Natural killer cell treated with Interleukin-12 subunit alpha and Interleukin-12 subunit beta and Interleukin-15 and Interleukin-18, amount 100 ng/mL, for 72 hours (primary cell): ENCODE results near the gene CDX2. TPM values are rescaled to one million over a fixed set of nuclear protein-coding genes. Genes with fewer than 3 reads are reported as not detected.
"Not testable (repeated sequence)": the region's sequence is repeated elsewhere in the genome, so short reads cannot be mapped to it uniquely, and the experiment has no call there.

Experiments used
- ATAC-seq, 2 donors: fragments of 150-1000 bp; cut with Tn5 transposase in 1 of 2; sonication (Bioruptor Pico), chemical (Tn5 transposase) in 1 of 2; 2 replicates each; pipeline ENCODE4 v1.10.0; 2021
- DNase-seq: peaks from one replicate; pipeline ENCODE4 v3.0.0; 2022; ENCODE audit warnings: low spot score
- H3K27ac Mint-ChIP-seq, 2 donors: 1 replicate in 1 of 2; 2 replicates in 1 of 2; pipeline ENCODE4 v1.8.0; 2022; ENCODE audit warnings: mixed read lengths in 2 of 2, mild to moderate bottlenecking in 1 of 2, moderate library complexity in 1 of 2
- H3K27me3 Mint-ChIP-seq, 2 donors: 1 replicate in 1 of 2; 2 replicates in 1 of 2; pipeline ENCODE4 v1.8.0; 2022; ENCODE audit warnings: mixed read lengths in 2 of 2
- H3K36me3 Mint-ChIP-seq: one replicate; pipeline ENCODE4 v1.8.0; 2022; ENCODE audit warnings: mixed read lengths
- H3K4me1 Mint-ChIP-seq, 2 donors: 1 replicate in 1 of 2; 2 replicates in 1 of 2; pipeline ENCODE4 v1.8.0; 2022; ENCODE audit warnings: low read depth in 2 of 2, mixed read lengths in 2 of 2, mild to moderate bottlenecking in 1 of 2
- H3K4me3 Mint-ChIP-seq: one replicate; pipeline ENCODE4 v1.8.0; 2022; ENCODE audit warnings: mixed read lengths
- H3K9me3 Mint-ChIP-seq: 2 replicates; pipeline ENCODE4 v1.8.0; 2022; ENCODE audit warnings: mixed read lengths
- total RNA-seq, 2 donors: library from RNA; stranded (reverse); gene quantifications; one replicate each; pipeline ENCODE4 v1.2.3, GENCODE V29; 2022

The CDX2 gene
- total RNA-seq, 2 donors from 2014 or later: not detected

- Mint-ChIP-seq H3K27ac (no peak overlapping the region), H3K9me3 (no peaks in the 10 kb centered on the region), H3K4me1 (peaks cover 0 to 7% of the 10 kb centered on the region in 2 donors), H3K36me3 (no peaks in the 10 kb centered on the region), H3K4me3 (no peak overlapping the region), H3K27me3 (peaks cover 47 to 58% of the 10 kb centered on the region in 2 donors)
- DNase-seq (no peak), ATAC-seq (no peak)
Measured at GRCh38 chr13:27965343-27965739, 3.8 kb downstream of the CDX2 start.

GRCh38 chr13:27964741-27965323 is 4.3 kb downstream of the CDX2 start:
- H3K4me1 Mint-ChIP-seq: peaks cover 0 to 7% of the 10 kb centered on the region in 2 donors
- H3K27ac Mint-ChIP-seq: no peak overlapping the region
- H3K9me3 Mint-ChIP-seq: no peaks in the 10 kb centered on the region
- no peak for ATAC-seq
- peaks cover 48 to 61% of the 10 kb centered on the region in 2 donors for H3K27me3 Mint-ChIP-seq
- H3K4me3 Mint-ChIP-seq: no peak overlapping the region
- no peaks in the 10 kb centered on the region for H3K36me3 Mint-ChIP-seq
- DNase-seq: no peak

- H3K27ac Mint-ChIP-seq, H3K4me1 Mint-ChIP-seq, H3K36me3 Mint-ChIP-seq, ATAC-seq, H3K9me3 Mint-ChIP-seq, DNase-seq, H3K4me3 Mint-ChIP-seq: not testable (repeated sequence)
- peaks cover 44 to 60% of the 10 kb centered on the region in 2 donors for H3K27me3 Mint-ChIP-seq
Measured at GRCh38 chr13:27964206-27964605, 4.9 kb downstream of the CDX2 start.

GRCh38 chr13:27963491-27963890 is 5.6 kb downstream of the CDX2 start:
- Mint-ChIP-seq H3K36me3 (no peaks in the 10 kb centered on the region), H3K27ac (no peak overlapping the region), H3K27me3 (peaks cover 44 to 64% of the 10 kb centered on the region in 2 donors), H3K4me3 (no peak overlapping the region), H3K4me1 (peaks cover 0 to 4% of the 10 kb centered on the region in 2 donors), H3K9me3 (no peaks in the 10 kb centered on the region)
- ATAC-seq (no peak), DNase-seq (no peak)

- Mint-ChIP-seq H3K27me3 (peaks cover 43 to 65% of the 10 kb centered on the region in 2 donors), H3K4me1 (peaks cover 0 to 4% of the 10 kb centered on the region in 2 donors)
Measured at GRCh38 chr13:27962982-27963381, 6.1 kb downstream of the CDX2 start.

GRCh38 chr13:27962128-27962841 is 6.8 kb downstream of the CDX2 start:
- no peak overlapping the region for H3K4me3 Mint-ChIP-seq
- H3K27me3 Mint-ChIP-seq: peaks cover 39 to 63% of the 10 kb centered on the region in 2 donors
- DNase-seq: no peak
- no peaks in the 10 kb centered on the region for H3K4me1 Mint-ChIP-seq
- no peak overlapping the region for H3K27ac Mint-ChIP-seq
- no peaks in the 10 kb centered on the region for H3K36me3 Mint-ChIP-seq
- no peak for ATAC-seq
- H3K9me3 Mint-ChIP-seq: no peaks in the 10 kb centered on the region

More at GRCh38 chr13:27962982-27963381, 6.1 kb downstream of the CDX2 start:
- H3K27ac Mint-ChIP-seq: no peak overlapping the region
- DNase-seq (no peak), ATAC-seq (no peak)
- no peak overlapping the region for H3K4me3 Mint-ChIP-seq
- H3K36me3 Mint-ChIP-seq: no peaks in the 10 kb centered on the region
- no peaks in the 10 kb centered on the region for H3K9me3 Mint-ChIP-seq

- Mint-ChIP-seq H3K36me3 (no peaks in the 10 kb centered on the region), H3K4me3 (no peak overlapping the region), H3K27me3 (peaks cover 40 to 61% of the 10 kb centered on the region in 2 donors), H3K27ac (no peak overlapping the region), H3K9me3 (no peaks in the 10 kb centered on the region), H3K4me1 (no peaks in the 10 kb centered on the region)
- ATAC-seq: no peak
- DNase-seq: no peak
Measured at GRCh38 chr13:27961227-27962085, 7.7 kb downstream of the CDX2 start.

GRCh38 chr13:27960362-27961226 is 8.5 kb downstream of the CDX2 start:
- DNase-seq (no peak), ATAC-seq (peak; percentile 37 to 64)
- H3K36me3 Mint-ChIP-seq: no peaks in the 10 kb centered on the region
- no peak overlapping the region for H3K27ac Mint-ChIP-seq
- peaks cover 38 to 56% of the 10 kb centered on the region in 2 donors for H3K27me3 Mint-ChIP-seq
- no peaks in the 10 kb centered on the region for H3K4me1 Mint-ChIP-seq
- H3K9me3 Mint-ChIP-seq: no peaks in the 10 kb centered on the region
- H3K4me3 Mint-ChIP-seq: peak overlapping the region; percentile 44

- Mint-ChIP-seq H3K27ac (no peak overlapping the region), H3K9me3 (no peaks in the 10 kb centered on the region), H3K4me3 (peak overlapping the region; percentile 44), H3K4me1 (no peaks in the 10 kb centered on the region), H3K36me3 (no peaks in the 10 kb centered on the region), H3K27me3 (peaks cover 39 to 58% of the 10 kb centered on the region in 2 donors)
- DNase-seq (no peak), ATAC-seq (no peak)
Measured at GRCh38 chr13:27959976-27960361, 9.1 kb downstream of the CDX2 start.

GRCh38 chr13:27956576-27957300 is 12.4 kb downstream of the CDX2 start:
- no peaks in the 10 kb centered on the region for H3K36me3 Mint-ChIP-seq

GRCh38 chr13:27955014-27955591 is 14.0 kb downstream of the CDX2 start:
- DNase-seq: no peak
- H3K36me3 Mint-ChIP-seq: no peaks in the 10 kb centered on the region
- no peak overlapping the region for H3K4me3 Mint-ChIP-seq
- H3K27ac Mint-ChIP-seq: no peak overlapping the region
- no peaks in the 10 kb centered on the region for H3K9me3 Mint-ChIP-seq
- H3K27me3 Mint-ChIP-seq: peaks cover 32 to 54% of the 10 kb centered on the region in 2 donors
- peaks cover 7 to 9% of the 10 kb centered on the region in 2 donors for H3K4me1 Mint-ChIP-seq
- no peak for ATAC-seq

More at GRCh38 chr13:27956576-27957300, 12.4 kb downstream of the CDX2 start:
- H3K27me3 Mint-ChIP-seq: peaks cover 38 to 54% of the 10 kb centered on the region in 2 donors
- no peak overlapping the region for H3K27ac Mint-ChIP-seq
- H3K4me1 Mint-ChIP-seq: peaks cover 7 to 9% of the 10 kb centered on the region in 2 donors
- DNase-seq (no peak), ATAC-seq (no peak)
- no peak overlapping the region for H3K4me3 Mint-ChIP-seq
- no peaks in the 10 kb centered on the region for H3K9me3 Mint-ChIP-seq

- peak; percentile 33 to 65 for ATAC-seq
Measured at GRCh38 chr13:27954406-27954851, 14.7 kb downstream of the CDX2 start.

More at GRCh38 chr13:27954406-27954851, 14.7 kb downstream of the CDX2 start:
- peaks cover 32 to 54% of the 10 kb centered on the region in 2 donors for H3K27me3 Mint-ChIP-seq
- H3K27ac Mint-ChIP-seq: no peak overlapping the region
- H3K4me1 Mint-ChIP-seq: peaks cover 7 to 9% of the 10 kb centered on the region in 2 donors
- H3K36me3 Mint-ChIP-seq: no peaks in the 10 kb centered on the region
- H3K4me3 Mint-ChIP-seq: peak overlapping the region; percentile 71
- no peak for DNase-seq
- H3K9me3 Mint-ChIP-seq: no peaks in the 10 kb centered on the region
